ENCODE measurements around the gene EPHX1. TPM values are rescaled to one million over a fixed set of nuclear protein-coding genes. Genes with fewer than 3 reads are reported as not detected.
A peak's percentile ranks its signal among the peaks of the same experiment; 100 is the strongest.
"Not testable (repeated sequence)": the region's sequence is repeated elsewhere in the genome, so short reads cannot be mapped to it uniquely, and the experiment has no call there.

The EPHX1 gene
- total RNA-seq, 4 donors from 2014 or later = 30.3 to 72.8 (median 53.7) TPM

- H3K27ac ChIP-seq = peak within 1 kb of the TSS; percentile 99
- H3K4me1 ChIP-seq = peaks cover 56% of the 10 kb centered on the region
- TF ChIP-seq EP300 (IDR thresholded peaks at IDR 0.05) = no peak
- peak; percentile 84 to 95 for TF ChIP-seq POLR2A (IDR thresholded peaks at IDR 0.05)
- TF ChIP-seq POLR2AphosphoS5 (IDR thresholded peaks at IDR 0.05) = peak in 2 of 3 donors; percentile 89 to 93
- peak; percentile 87 to 93 for TF ChIP-seq CTCF (IDR thresholded peaks at IDR 0.05)
- WGBS = under 1% methylated on average over 43 of the region's 46 CpGs
- peak; percentile 99 for DNase-seq (ENCODE audit: low spot score in 2 of 2)
- H3K4me3 ChIP-seq = peak within 1 kb of the TSS; percentile 79
- H3K9me3 ChIP-seq = no peaks in the 10 kb centered on the region
- no peaks in the 10 kb centered on the region for H3K36me3 ChIP-seq
- H3K27me3 ChIP-seq = no peaks in the 10 kb centered on the region
Observed at GRCh38 chr1:225777583-225778336, 32.2 kb upstream of the EPHX1 start, which contains the start of gene SRP9. SRP9 (plus strand) TSS chr1:225777826; CDS start chr1:225777941, 115 bp downstream.

- Histone ChIP-seq H3K4me3 (peak overlapping the region; percentile 79), H3K4me1 (peaks cover 54% of the 10 kb centered on the region), H3K9me3 (no peaks in the 10 kb centered on the region), H3K27me3 (no peaks in the 10 kb centered on the region), H3K27ac (peak overlapping the region; percentile 99), H3K36me3 (no peaks in the 10 kb centered on the region)
- no peak for TF ChIP-seq POLR2AphosphoS5 (IDR thresholded peaks at IDR 0.05)
- no peak for TF ChIP-seq CTCF (IDR thresholded peaks at IDR 0.05)
- TF ChIP-seq EP300 (IDR thresholded peaks at IDR 0.05) = no peak
- no peak for TF ChIP-seq POLR2A (IDR thresholded peaks at IDR 0.05)
- no peak for DNase-seq (ENCODE audit: low spot score in 2 of 2)
- 0% methylated on average over 3 of the region's 3 CpGs for WGBS
Observed at GRCh38 chr1:225778337-225778669, 31.6 kb upstream of the EPHX1 start.

GRCh38 chr1:225779165-225779564, 30.8 kb upstream of the EPHX1 start:
- not testable (repeated sequence) for DNase-seq (ENCODE audit: low spot score in 2 of 2); H3K27me3 ChIP-seq; H3K36me3 ChIP-seq; H3K9me3 ChIP-seq
- peak overlapping the region; percentile 14 for H3K27ac ChIP-seq
- peak overlapping the region; percentile 79 for H3K4me3 ChIP-seq
- 53% methylated on average over 13 of the region's 13 CpGs for WGBS
- peaks cover 58% of the 10 kb centered on the region for H3K4me1 ChIP-seq

GRCh38 chr1:225780134-225780533, 29.8 kb upstream of the EPHX1 start:
- no peak overlapping the region for H3K27ac ChIP-seq
- WGBS = 79% methylated on average over 5 of the region's 5 CpGs
- H3K4me3 ChIP-seq = no peak overlapping the region

GRCh38 chr1:225780630-225781029, 29.3 kb upstream of the EPHX1 start:
- 97% methylated on average over 1 of the region's 1 CpG for WGBS
- Histone ChIP-seq H3K4me1 (peaks cover 58% of the 10 kb centered on the region), H3K27ac (no peak overlapping the region)

More at GRCh38 chr1:225780134-225780533, 29.8 kb upstream of the EPHX1 start:
- TF ChIP-seq EP300 (IDR thresholded peaks at IDR 0.05) (no peak), POLR2A (IDR thresholded peaks at IDR 0.05) (no peak), POLR2AphosphoS5 (IDR thresholded peaks at IDR 0.05) (no peak), CTCF (IDR thresholded peaks at IDR 0.05) (no peak)
- no peaks in the 10 kb centered on the region for H3K9me3 ChIP-seq
- peaks cover 9% of the 10 kb centered on the region for H3K36me3 ChIP-seq
- no peaks in the 10 kb centered on the region for H3K27me3 ChIP-seq
- DNase-seq (ENCODE audit: low spot score in 2 of 2) = no peak
- peaks cover 58% of the 10 kb centered on the region for H3K4me1 ChIP-seq

GRCh38 chr1:225789142-225789541, 20.8 kb upstream of the EPHX1 start:
- 76% methylated on average over 3 of the region's 3 CpGs for WGBS
- DNase-seq (ENCODE audit: low spot score in 2 of 2); H3K4me3 ChIP-seq: not testable (repeated sequence)

More at GRCh38 chr1:225780630-225781029, 29.3 kb upstream of the EPHX1 start:
- Histone ChIP-seq H3K9me3 (no peaks in the 10 kb centered on the region), H3K27me3 (no peaks in the 10 kb centered on the region), H3K36me3 (peaks cover 14% of the 10 kb centered on the region), H3K4me3 (no peak overlapping the region)
- TF ChIP-seq POLR2A (IDR thresholded peaks at IDR 0.05) = no peak
- no peak for TF ChIP-seq CTCF (IDR thresholded peaks at IDR 0.05)
- no peak for TF ChIP-seq EP300 (IDR thresholded peaks at IDR 0.05)
- TF ChIP-seq POLR2AphosphoS5 (IDR thresholded peaks at IDR 0.05) = no peak
- DNase-seq (ENCODE audit: low spot score in 2 of 2) = no peak

More at GRCh38 chr1:225789142-225789541, 20.8 kb upstream of the EPHX1 start:
- H3K27me3 ChIP-seq, H3K27ac ChIP-seq, H3K4me1 ChIP-seq, H3K9me3 ChIP-seq: not testable (repeated sequence)
- H3K36me3 ChIP-seq = peaks cover 64% of the 10 kb centered on the region

Measured in suprapubic skin (tissue), 4 donors.